ENCODE measurements around the gene HDAC5. TPM values are rescaled to one million over a fixed set of nuclear protein-coding genes. Genes with fewer than 3 reads are reported as not detected.
A peak's percentile ranks its signal among the peaks of the same experiment; 100 is the strongest.
"Not testable (repeated sequence)": the region's sequence is repeated elsewhere in the genome, so short reads cannot be mapped to it uniquely, and the experiment has no call there.

The HDAC5 gene
- total RNA-seq, 1 experiment from 2014 or later: 292 TPM

DNA sequence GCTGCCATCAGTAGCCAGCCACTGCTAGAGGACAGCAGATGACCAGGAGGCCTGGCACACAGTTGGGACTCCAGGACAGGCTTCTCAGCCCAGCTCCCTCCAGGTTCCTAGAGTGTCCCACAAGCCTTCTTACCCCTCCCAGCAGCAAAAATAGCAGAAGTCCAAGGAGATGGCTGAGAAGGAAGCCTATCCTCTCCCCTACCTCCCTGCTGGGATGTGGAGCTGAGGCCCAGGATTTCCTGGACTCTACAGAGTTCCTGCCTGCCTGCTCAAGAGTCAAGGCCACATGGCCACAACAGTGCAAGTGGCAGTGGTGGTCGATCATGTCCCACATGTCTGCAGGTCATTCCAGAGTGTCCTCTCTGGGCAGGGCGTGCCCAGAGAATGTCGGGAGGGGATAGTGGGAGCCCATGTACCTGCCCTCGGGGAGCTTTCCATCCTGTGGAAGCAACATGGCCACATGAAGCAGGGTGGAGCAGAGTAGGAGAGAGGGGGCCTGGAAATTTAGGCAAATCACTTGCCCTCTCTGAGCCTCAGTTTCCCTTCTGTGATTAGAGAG, 10.6 kb upstream of the HDAC5 start:
- no peak for DNase-seq (ENCODE audit: low read depth)

GRCh38 chr17:44132275-44132821, 8.9 kb upstream of the HDAC5 start:
- peak; percentile 19 for DNase-seq (ENCODE audit: low read depth)

DNA sequence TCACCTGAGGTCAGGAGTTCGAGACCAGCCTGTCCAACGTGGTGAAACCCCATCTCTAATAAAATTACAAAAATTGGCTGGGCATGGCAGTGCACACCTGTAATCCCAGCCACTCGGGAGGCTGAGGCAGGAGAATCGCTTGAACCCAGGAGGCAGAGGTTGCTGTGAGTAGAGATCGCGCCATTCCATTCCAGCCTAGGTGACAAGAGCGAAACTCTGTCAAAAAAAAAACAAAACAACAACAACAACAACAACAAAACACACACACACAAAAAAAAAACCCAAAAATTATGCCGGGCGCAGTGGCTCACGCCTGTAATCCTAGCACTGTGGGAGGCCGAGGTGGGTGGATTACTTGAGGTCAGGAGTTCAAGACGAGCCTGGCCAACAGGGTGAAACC, 7.9 kb upstream of the HDAC5 start:
- DNase-seq (ENCODE audit: low read depth): not testable (repeated sequence)

DNA sequence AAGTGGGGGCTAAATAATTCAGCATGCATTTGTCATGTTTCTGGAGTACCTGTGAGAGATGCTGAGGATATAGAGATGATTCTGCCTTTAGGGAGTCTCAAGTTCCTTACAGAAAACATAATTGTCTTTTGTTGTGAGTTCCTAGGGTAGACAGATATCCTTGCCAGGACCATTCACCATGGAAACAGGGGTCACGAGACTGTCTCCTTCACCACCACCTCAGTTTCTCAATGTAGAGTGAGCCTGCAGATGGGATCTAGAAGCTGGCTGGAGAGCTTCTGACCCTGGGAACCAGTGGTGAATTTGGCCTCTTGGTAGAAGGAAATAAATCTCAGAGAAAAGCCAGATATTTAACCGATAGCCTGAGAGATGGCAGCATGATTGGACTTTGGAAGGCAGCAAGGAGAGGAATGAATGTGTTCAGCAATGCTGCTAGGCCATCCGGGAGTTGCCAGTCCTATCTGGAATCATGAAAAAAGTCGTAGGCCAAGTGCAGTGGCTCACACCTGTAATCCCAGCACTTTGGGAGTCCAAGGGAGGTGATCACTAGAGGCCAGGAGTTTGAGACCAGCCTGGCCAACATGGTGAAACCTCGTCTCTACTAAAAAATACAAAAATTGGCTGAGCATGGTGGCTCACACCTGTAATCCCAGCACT, 7.4 kb upstream of the HDAC5 start:
- DNase-seq (ENCODE audit: low read depth): no peak

GRCh38 chr17:44128383-44128782, 4.9 kb upstream of the HDAC5 start:
- DNase-seq (ENCODE audit: low read depth): no peak

- no peak for DNase-seq (ENCODE audit: low read depth)
These were observed 637 bp upstream of the HDAC5 start for GRCh38 chr17:44124118-44124438.

DNA sequence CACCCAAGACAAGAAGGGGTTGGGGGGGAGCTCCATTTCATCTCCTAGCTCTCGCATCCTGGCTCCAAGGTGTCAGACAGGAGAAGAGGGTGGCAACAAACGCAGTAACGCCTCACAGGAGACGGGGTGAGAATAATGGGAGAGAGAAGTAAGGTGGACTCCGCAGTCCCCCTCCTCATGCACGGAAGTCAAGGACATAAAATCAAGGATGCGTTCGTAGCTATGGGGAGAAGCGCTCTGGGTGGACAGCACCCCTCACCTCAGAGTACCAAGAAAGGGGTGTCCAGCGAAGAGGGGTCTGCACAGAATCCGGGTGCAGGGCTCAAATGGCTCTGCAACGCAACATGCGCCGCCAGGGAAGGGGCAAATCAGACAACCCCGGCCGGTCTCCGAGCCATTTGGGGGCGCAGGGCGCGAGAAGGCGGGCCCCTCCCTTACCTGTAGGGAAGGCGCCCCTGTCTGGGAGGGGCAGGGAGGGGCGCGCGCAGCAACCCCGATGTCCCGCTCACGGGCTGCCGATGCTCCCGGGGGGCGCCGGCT, 555 bp downstream of the HDAC5 start:
- DNase-seq (ENCODE audit: low read depth): no peak

DNA sequence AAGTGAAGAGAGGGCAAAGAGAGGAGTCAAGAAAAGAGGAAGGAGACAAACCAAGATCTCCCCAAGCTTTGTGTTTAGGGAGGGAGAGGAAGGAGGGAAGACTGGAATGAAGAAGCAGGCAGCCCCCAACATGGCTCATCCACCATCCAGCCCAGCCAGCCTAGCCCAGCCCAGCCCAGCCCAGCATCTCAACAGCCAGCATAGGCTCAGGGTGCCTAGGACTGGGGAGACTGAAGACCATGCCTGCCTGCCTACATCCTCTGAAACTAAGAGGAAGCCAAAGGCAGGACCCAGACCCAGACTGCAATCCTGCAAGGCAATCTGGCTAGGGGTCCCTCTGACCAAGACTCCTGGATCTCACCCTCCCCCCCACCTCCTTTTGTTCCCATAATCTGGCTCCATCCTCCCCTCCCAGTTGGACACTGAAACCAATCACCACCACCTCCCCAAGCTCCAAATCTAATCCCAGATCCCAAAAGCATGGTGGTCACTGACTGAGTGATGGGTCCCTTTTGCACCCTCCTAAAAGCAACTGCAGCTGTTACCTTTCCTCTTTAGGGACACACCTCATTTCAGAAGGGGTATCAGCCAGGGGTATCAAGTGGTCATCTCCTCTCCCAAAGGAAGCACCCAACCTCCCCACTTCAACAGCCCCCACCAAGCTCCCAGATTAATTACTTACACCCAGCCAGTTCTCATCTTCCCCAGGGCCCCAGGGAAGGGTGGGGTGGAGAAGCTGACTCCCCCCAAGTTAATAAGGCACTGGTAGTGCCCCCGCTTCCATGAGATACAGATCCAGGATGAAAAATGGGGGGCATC, 1.2 kb downstream of the HDAC5 start:
- DNase-seq (ENCODE audit: low read depth): no peak

- no peak for DNase-seq (ENCODE audit: low read depth)
These were observed 2.4 kb downstream of the HDAC5 start for GRCh38 chr17:44120851-44121605.

DNA sequence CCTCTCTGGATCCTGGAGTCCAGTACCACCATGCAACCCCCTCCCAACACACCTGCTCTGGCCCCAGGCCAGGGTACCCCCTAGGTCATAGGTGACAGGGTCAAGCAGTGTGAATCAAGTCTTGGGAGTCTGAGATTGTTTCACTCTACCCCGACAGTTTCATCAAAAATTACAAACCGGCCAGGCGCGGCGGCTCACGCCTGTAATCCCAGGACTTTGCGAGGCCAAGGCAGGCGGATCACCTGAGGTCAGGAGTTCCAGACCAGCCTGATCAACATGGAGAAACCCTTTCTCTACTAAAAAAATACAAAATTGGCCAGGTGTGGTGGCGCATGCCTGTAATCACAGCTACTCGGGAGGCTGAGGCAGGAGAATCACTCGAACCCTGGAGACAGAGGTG, 3.2 kb downstream of the HDAC5 start:
- not testable (repeated sequence) for DNase-seq (ENCODE audit: low read depth)

- no peak for DNase-seq (ENCODE audit: low read depth)
These were observed 3.6 kb downstream of the HDAC5 start for GRCh38 chr17:44119798-44120197.

DNA sequence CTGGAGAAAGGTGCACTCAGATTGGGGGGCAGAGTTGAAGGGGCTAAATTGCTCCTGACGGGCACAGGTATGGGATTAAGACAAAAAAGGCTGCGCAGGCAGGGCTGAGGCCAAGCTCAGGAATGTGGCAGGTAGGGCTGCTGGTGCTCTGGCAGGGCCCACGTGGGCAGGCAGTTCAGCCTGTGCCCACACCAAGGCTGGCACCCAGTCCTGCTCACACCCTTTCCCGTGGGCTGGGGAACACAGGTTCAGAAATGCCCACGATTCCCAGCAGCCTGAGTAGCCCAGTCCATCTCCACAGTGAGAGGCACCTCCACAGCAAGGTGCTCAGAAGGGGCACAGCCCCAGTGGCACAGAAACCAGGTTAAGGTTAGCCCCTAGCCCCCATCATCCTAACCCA, 4.4 kb downstream of the HDAC5 start:
- DNase-seq (ENCODE audit: low read depth): no peak

DNA sequence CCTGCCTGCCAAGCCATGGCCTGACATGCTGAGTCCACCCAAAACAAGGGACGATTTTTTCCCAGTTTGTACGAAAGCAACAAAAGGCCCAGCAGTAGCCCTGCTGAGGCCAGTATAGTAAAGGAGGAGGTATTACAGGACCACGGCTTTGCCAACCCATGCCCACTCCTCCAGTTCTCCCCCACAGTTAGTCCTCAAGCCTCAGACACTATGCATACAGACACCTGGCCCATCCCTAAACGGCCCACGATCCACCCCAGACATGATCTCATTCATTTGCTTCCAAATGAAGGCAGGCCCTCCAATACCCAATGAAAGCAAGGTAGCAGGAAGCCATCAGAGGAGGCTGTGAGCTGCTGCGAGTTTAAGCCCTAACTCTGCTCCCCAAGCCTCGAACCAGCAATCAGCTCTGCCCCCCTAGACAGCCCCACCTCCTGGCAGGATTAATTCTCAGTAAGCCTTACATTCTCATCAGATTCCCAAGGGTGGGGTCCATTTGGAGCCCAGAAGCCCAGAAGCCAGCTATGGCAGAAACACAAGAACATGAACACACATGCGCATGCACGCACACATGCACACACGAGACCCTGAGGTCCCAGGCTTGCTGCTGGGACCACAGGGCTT, 4.9 kb downstream of the HDAC5 start:
- DNase-seq (ENCODE audit: low read depth): no peak

DNA sequence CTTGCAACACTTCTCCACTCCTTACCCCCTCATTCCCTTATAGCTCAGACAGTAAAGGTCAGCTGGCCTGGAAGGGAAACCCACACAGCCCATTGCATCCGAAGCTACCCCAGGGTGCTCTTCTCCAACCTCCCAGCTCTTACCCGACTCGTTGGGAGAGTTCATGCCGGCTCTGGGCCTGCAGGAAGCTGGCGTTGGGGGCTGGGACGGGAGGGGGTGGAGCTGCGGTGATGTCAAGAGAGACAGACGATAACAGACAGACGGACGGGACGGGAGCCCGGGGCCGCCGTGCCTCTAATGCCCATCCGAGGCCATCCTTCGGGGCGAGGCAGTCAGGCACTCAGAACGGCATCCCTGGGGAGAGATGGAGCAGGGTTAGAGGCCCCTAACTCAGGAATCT, 6.1 kb downstream of the HDAC5 start:
- no peak for DNase-seq (ENCODE audit: low read depth)

DNA sequence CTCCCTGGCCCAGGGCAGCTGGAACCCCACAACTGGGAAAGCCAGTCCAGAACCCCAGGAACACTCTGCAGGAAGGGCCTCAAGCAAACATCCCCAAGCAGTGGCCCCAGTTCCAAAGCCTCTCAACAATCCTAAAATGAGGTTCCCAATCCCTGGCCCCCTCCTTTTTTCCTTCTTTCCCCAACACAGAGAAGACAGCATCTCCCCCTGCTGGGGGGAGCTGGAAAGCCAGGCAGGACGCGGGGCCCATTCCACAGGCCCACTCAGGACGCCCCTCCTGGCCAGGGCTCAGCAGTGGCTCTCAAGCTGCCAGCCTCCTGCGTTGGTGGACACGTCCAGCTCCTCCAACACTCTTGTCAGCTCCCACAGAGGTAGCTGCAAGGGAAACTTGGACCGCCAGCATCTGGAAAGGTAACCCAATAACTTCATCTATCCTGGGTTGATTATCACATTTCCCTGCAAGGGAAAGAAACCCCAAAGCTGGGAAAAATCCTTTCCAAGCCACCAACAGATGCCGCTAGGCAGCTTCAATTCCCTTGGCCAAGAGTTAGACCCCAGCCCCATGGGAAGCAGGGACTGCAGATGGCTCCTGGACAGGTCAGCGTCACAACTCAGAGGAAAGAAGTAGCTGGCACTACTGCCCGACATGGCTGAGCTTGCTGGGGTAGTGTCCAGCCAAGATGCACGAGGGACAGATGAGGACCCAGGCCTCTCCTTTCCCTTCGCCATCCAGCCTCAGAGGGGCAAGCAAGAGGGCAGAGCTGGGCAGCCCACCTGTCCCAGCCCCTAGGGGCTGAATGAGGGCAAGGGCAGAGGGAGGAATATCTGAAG, 7.6 kb downstream of the HDAC5 start:
- peak; percentile 57 for DNase-seq (ENCODE audit: low read depth)

- no peak for DNase-seq (ENCODE audit: low read depth)
These were observed 9.3 kb downstream of the HDAC5 start for GRCh38 chr17:44113868-44114840.

GRCh38 chr17:44113382-44113781, 10.1 kb downstream of the HDAC5 start:
- DNase-seq (ENCODE audit: low read depth): no peak

- no peak for DNase-seq (ENCODE audit: low read depth)
These were observed 10.9 kb downstream of the HDAC5 start for GRCh38 chr17:44112284-44113280.
